NCI-H748 (cell line): ENCODE measurements around the gene RTCA.
"Not testable (repeated sequence)": the region's sequence is repeated elsewhere in the genome, so short reads cannot be mapped to it uniquely, and the experiment has no call there.

ENCODE experiments used
- DNase-seq: peaks from one replicate; lab custom pipeline; 2025; ENCODE audit not compliant: unreplicated experiment; lab: John Stamatoyannopoulos, UW

Gene RTCA

GRCh38 chr1:100305954-100306353 is 39.9 kb downstream of the RTCA start:
- DNase-seq = no peak

DNA sequence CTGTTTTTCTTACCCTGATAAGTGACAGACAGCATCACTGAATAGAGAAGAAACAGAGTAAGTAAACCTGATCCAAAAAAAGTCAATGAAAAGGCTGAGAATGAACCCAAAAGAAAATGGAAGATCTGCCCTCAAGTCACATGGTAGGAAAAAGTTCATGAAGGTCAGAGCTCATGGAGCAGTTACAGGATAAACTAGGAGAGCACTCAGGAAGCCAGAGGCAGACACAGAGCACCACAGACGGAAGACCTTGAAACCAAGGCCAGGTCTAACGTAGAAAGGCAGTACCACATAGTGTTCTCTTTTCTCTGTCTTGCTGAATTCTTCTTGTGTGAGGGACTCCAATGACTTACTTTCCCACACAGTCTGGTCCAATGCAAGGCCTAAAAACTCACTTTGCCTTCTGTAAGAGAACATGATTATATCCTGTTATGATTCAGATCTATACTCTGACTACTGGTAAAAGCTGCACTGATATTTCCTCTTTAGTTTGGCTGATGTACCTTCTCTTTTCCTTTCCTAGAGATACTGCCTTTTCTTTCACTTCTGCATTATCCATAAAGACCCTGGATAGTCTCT is 40.8 kb downstream of the RTCA start:
- no peak for DNase-seq

- no peak for DNase-seq
Observed at GRCh38 chr1:100308777-100309176, 42.8 kb downstream of the RTCA start.

GRCh38 chr1:100309863-100310262 is 43.8 kb downstream of the RTCA start:
- DNase-seq = no peak

- DNase-seq = no peak
Observed at GRCh38 chr1:100313382-100313781, 47.4 kb downstream of the RTCA start.

GRCh38 chr1:100316622-100317021 is 50.6 kb downstream of the RTCA start:
- no peak for DNase-seq

DNA sequence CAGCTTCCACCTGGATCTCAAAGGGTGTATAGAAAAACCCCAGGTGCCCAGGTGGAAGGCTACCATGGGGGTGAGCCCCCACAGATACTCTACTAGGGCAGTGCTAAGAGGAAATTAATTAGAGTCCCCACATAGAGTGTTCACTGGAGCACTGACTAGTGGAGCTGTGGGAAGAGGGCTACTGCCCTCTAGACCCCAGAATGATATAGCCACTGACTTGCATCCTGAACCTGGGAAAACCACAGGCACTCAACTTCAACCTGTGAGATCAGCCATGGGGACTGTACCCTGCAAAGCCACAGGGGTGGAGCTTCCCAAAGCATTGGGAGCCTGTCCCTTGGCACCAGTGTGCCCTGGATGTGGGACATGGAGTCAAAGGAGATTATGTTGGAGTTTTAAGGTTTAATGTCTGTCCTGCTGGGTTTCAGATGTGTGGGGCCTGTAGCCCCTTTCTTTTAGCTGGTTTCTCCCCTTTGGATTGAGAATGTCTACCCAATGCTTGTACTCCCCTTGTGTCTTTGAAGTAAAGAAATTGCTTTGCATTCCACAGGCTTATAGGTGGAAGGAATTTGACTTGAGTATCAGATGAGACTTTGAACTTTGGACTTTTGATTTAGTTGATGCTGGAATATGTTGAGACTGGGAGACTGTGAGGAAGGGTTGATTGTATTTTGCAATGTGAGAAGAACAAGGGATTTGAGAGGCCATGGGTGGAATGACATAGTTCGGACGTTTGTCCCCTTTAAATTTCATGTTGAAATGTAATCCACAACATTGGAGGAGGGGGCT is 54.5 kb downstream of the RTCA start:
- no peak for DNase-seq

- no peak for DNase-seq
Observed at GRCh38 chr1:100321100-100321493, 55.1 kb downstream of the RTCA start.

- no peak for DNase-seq
Observed at GRCh38 chr1:100321506-100321905, 55.5 kb downstream of the RTCA start.

- no peak for DNase-seq
Observed at GRCh38 chr1:100322436-100323211, 56.6 kb downstream of the RTCA start.

DNA sequence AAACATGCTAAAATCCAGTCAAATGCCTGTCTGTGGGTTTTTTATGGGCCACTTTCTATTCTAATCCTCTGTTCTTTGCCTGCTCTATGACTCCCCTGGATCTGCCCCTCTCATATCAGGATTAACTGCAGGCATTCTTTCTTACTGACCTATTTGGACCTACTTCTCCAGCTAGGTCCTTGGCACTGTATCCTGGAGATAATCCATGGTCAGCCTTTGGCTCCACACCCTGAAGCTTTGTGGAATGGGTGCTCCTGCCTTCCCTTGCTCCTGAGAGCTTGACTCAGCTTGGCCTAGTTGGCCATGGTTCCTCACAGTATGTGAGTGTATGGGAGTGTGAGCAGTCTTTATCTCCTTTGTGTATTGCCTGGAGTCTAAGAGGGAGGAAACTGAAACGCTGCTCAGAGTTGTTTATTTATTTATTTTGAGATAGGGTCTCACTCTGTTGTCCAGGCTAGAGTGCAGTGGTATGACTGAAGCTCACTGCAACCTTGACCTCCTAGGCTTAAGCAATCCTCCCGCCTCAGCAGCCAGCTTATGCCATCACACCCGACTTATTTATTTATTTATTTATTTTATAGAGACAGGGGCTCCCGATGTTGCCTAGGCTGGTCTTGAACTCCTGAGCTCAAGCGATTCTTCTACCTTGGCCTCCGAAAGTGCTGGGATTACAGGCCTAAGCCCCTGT is 57.5 kb downstream of the RTCA start:
- no peak for DNase-seq

DNA sequence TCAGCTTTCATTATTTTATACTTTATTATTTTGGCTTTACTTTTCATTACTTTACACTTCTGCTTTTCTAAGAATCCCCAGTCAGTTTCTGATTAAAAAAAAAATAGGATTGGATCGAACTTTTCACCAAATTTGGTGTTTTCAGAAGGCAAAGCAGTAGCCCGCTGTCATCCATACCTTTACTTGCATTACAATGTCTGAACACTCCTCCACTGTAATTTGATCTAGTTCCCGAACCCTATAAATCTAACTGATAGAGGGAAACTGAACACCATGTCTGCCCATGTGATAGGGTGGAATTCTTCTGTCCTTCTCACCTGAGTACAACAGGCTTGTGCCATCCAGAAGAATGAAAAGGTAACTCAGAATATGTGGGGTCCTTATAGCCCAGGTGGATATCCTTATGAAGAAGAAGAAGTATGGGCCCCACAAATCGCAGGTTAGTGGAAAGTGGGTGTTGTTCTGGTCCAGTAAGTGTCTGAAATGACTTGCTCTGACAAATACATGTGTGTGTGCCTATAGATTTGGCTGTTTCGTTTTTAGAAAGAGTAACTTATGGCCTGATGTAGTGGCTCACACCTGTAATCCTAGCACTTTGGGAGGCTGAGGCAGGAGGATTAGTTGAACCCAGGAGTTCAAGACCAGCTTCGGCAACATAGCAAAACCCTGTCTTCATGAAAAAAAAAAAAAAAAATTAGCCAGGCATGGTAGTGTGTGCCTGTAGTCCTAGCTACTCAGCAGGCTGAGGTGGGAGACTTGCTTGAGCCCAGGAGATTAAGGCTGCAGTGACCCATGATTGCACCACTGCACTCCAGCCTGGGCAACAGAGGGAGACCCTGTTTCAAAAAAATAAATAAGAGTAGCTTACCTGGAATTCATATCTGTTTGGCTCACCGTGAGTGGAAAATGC is 59.7 kb downstream of the RTCA start:
- peak; percentile 22 for DNase-seq

GRCh38 chr1:100326325-100326670 is 60.3 kb downstream of the RTCA start:
- not testable (repeated sequence) for DNase-seq

GRCh38 chr1:100328133-100328532 is 62.1 kb downstream of the RTCA start:
- DNase-seq = no peak

DNA sequence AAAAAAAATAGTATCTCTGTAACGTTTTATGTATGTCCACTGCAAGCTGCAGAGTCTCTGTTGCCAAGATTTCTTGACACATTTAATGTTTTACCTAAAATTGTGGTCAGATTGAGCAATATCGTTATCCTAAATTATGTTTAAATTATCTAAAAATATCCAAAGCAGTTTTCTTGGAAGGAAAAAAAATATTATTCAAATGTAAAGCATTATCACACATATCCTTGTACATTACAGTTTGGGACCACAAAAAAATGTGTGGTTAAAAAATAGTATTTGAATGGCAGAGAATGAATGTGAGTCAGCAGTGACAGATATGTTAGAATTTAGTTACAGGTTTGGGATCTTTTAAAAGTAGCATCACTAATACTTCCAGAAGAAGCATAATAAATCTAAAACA is 65.1 kb downstream of the RTCA start:
- DNase-seq = not testable (repeated sequence)

- DNase-seq = no peak
Observed at GRCh38 chr1:100332331-100332730, 66.3 kb downstream of the RTCA start.

DNA sequence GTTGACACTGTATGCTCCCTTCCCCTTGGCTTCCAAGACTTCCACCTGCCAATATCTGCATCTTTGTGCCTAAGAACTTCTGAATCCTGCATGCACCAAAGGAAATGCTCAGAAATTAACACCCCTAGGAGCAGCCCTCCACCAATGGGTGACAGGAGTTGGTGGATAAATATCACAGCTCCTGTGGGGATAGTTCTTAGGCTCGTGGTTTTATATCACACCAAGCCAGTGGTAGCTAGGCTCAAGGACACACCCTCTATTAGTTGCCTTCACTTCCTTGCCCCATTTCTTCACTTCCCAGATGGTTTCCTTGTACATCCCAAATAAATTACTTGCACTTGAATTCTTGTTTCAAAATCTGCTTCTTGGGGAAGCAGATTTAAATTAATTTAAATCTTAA is 69.4 kb downstream of the RTCA start:
- DNase-seq = no peak

GRCh38 chr1:100337878-100338277 is 71.9 kb downstream of the RTCA start:
- not testable (repeated sequence) for DNase-seq

DNA sequence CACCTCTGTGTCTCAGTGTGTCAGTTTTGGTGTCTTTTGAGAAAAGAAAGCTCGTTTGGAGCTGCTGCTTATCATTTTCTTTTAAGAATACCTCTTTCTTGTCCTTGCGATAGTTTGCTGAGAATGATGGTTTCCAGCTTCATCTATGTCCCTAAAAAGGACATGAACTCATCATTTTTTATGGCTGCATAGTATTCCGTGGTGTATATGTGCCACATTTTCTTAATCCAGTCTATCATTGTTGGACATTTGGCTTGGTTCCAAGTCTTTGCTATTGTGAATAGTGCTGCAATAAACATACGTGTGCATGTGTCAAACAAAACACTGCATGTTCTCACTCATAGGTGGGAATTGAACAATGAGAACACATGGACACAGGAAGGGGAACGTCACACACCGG is 73.7 kb downstream of the RTCA start:
- DNase-seq = not testable (repeated sequence)

- no peak for DNase-seq
Observed at GRCh38 chr1:100340494-100340893, 74.5 kb downstream of the RTCA start.

GRCh38 chr1:100342348-100342747 is 76.3 kb downstream of the RTCA start:
- no peak for DNase-seq
